GM12873 (cell line): ENCODE measurements around the gene ACVR1.
A peak's percentile ranks its signal among the peaks of the same experiment; 100 is the strongest.

ENCODE experiments used
- CTCF ChIP-seq: IDR thresholded peaks from 2 replicates; pipeline ENCODE4 v1.5.1; 2012; ENCODE audit warnings: low read depth, mild to moderate bottlenecking, moderate library complexity, low read length, control low read depth; ENCODE audit not compliant: insufficient read depth; ENCODE audit errors: missing control alignments

Gene ACVR1

DNA sequence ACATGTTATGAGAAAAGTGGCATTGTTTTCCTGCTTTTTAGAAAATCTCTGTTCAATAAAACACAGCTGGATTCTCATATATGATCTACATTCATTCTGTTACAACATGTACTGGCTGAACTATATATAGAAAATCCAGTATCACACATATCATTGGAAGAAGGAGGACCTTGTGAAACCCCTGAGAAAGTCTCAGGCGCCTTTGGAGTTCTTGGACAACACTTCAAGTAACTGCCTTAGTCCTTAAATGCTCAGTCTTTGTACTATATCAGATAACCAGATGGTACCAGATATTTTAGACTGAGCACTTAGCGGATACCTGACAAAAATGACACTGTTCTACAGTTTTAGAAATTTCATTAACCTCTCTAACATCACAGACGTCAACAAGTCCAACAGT, 72.2 kb downstream of the ACVR1 start:
- TF ChIP-seq CTCF = no peak

DNA sequence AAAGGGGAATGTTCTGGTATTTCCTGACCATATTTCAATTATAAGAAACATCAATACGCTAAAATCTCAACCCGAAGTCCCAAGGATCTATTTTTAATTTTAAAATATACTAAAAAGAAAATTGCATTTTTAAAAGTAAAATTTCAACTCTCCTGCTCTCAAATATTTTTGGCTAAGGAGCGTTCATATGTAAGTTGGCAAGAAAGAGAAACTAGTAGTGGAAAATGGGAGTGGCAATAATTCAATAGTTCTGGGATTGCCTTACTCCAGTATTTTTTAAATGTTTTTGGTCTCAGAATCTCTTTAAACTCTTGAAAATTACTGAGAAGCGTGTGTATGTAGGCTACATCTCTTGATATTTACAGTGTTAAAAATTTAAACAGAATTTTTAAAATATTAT, 72.7 kb downstream of the ACVR1 start:
- TF ChIP-seq CTCF = no peak

- no peak for TF ChIP-seq CTCF
These were observed 75.2 kb downstream of the ACVR1 start for GRCh38 chr2:157800838-157801495.

GRCh38 chr2:157793053-157793612, 83.0 kb downstream of the ACVR1 start:
- TF ChIP-seq CTCF = peak; percentile 33

DNA sequence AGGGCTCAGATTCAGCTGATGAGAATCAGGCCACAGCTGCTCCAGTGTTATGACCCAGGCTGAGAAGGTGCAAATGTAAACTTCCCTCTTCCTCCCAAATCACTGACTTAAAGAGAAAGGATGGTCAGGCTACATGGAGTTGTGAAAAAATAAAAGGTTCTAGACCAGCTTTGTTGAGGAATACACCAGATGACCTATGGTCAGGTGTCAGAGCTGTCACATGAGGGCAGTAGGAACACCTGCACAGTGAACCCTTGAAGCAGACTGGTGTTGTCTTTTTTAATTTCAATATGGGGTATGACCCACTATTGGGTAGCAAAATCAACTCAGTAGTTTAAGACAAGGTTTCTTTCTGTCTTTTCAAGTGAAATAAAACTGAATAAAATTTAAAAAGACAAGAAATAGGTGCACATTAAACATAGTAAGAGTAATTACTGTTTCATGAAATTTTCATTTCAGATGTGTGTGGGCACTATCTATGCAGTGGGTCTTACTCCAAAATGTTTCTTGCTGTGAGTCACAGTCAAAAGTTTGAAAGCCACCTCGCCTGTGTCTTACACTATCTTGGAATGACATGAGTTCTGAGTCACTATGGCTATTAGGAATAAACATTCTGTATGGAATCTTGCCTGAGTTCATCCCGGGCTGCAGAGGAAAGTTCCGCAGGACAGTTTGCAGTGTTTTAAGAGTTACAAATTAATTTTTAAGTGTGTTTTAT, 83.6 kb downstream of the ACVR1 start:
- no peak for TF ChIP-seq CTCF

DNA sequence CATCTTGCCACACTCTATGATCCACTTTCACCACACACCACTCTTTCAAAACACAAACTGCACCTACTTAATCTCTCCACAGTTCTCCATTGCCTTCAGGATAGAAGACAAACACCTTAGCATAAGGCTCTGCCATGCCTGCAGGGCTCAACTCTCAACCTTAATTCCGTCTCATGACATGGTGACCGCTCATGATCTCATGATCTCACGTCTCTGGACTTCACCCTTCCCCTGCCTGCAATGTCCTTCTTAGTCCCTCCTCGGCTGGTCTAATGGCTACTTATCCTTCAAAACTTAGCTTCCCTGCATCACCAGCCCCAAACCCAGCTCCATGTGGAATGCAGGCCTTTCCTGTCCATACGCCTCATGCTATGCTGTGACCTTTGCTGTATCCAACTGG, 85.3 kb downstream of the ACVR1 start:
- TF ChIP-seq CTCF = no peak

DNA sequence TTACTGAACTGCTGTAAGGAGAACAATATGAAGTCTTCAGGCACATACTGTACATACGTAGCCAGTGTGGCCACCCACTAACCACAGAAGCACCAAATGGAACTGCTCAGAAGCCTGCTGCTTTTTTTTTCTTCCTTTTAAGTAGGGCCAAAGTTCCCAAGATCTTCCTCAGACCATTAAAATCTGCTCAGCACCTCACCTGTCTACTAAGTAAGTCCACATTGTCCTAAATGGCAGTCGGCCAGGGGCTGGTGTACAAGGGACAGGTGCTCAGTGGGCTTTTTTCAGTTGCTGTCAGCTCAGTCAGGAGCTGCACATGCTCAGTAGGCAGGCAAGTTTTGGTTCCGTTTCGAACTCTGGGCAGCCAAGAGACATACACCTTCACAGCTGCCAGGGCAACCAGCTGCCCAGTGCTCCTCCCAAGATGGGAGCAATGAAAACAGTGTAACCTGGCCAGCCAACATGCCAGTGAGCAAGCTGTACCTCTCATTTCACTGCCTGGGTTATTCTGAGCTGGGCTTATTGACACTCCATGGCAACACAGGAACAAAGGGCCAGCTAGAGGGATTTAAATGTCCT, 86.1 kb downstream of the ACVR1 start:
- no peak for TF ChIP-seq CTCF
